B cell (primary cell): ENCODE data around the gene ZNF346.

ENCODE experiments used
- EZH2 ChIP-seq: IDR thresholded peaks from 2 replicates; pipeline ENCODE4 v1.6.1; 2012; ENCODE audit warnings: borderline replicate concordance, low read depth, mild to moderate bottlenecking, moderate library complexity, low read length; ENCODE audit not compliant: insufficient read depth, poor library complexity, severe bottlenecking
- TF ChIP-seq, protein P1 (sequence below): fragments of 200-600 bp; IDR thresholded peaks from one replicate; pipeline ENCODE4 v1.8.0; 2022; ENCODE audit warnings: antibody characterized with exemption, mild to moderate bottlenecking

DNA sequence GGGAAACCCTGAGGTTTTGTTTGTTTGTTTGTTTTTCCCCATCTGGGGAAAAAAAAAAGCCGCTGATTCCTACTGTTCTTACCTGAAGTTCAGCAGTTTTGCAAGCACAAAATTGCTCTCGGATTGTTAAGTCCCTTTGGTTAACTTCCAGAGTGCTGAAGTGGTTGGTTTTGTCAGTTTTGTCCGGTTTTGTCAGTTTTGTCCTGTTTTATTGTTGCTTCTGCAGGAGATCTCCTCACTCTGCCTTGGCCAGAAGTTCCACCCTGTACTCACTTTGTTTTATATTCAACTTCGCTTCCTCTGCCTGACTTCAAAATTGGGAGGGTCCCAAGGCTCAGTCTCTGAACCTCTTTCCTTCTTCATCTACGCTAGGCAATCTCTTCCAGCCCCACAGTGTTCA lies 14.4 kb downstream of the ZNF346 start:
- TF ChIP-seq, protein P1, sequence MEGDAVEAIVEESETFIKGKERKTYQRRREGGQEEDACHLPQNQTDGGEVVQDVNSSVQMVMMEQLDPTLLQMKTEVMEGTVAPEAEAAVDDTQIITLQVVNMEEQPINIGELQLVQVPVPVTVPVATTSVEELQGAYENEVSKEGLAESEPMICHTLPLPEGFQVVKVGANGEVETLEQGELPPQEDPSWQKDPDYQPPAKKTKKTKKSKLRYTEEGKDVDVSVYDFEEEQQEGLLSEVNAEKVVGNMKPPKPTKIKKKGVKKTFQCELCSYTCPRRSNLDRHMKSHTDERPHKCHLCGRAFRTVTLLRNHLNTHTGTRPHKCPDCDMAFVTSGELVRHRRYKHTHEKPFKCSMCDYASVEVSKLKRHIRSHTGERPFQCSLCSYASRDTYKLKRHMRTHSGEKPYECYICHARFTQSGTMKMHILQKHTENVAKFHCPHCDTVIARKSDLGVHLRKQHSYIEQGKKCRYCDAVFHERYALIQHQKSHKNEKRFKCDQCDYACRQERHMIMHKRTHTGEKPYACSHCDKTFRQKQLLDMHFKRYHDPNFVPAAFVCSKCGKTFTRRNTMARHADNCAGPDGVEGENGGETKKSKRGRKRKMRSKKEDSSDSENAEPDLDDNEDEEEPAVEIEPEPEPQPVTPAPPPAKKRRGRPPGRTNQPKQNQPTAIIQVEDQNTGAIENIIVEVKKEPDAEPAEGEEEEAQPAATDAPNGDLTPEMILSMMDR, result no peak
- TF ChIP-seq EZH2, result no peak
